NCI-H2029 treated with DMSO at 0.1 percent for 48 hours (cell line): ENCODE data around the gene TRAF5.
"Not testable (repeated sequence)": the region's sequence is repeated elsewhere in the genome, so short reads cannot be mapped to it uniquely, and the experiment has no call there.

Experiments used
- DNase-seq: peaks from one replicate; lab custom pipeline; 2025; lab: John Stamatoyannopoulos, UW

TRAF5 gene

DNA sequence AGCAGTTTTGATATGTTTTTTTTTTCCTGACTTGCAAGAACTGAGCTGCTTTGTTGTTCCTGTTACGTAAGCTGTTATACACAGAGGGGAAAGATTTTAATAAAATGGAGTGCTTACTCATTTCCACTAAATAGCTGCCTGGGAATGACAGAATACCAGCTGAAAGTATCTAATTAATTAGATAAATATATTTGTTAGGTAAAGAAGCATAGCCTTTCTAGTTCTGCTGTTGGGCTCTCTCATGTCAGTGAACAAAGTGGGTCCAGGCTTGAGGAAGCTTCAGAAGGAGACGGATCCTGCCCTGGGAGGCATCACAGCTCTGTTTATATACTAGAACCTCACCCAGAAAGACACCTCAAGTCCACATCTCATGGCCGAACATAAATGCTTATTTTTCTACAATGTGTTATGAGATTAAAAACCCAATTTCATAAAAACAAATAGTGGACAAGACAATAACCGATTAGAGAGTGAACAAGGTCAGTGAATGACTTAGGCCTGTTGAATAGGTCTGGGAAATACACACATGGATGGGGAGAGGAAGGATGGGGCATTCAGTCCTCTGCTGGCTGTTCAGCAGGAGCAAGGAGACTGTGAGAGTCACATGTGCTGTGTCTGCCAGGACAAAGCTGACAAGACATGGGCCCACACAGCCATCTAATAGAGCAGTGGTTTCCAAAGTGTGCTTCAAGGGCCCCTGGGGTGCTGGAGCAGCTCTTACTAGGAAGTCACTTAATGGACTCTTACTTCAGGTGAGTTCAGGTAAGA, 20.6 kb downstream of the TRAF5 start:
- no peak for DNase-seq

DNA sequence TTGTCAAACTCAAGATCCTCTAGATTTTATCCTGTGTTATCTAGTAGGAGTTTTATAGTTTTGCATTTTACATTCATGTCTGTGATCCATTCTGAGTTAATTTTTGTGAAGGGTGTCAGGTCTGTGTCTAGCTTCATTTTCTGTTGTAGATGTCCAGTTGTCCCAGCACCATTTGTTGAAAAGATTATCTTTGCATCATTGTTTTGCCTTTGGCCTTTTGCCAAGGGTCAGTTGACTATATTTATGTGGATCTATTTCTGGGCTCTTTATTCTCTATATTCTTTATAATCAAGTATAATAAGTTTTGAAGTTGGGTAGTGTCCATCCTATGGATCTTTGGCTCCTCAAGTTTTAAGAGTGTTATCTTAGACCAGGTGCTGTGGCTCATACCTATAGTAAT, 21.9 kb downstream of the TRAF5 start:
- no peak for DNase-seq

DNA sequence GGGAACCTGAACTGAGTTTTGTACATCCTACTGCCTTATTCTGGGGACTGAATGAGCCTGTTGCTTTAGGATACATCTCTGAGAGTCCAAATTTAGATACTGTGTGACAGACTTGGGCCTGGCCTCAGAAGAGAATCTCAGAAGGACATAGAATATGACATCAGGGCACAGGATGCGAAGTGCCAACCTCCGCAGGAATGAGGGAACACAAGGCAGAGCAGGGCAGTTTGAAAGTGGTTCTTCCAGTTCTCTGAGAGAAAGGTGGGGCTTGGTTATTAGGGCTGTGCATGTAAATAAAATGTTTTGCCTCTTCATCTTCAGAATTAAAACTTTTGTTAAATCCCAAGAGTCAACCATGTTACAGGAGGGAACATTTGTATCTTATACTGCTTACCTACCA, 23.1 kb downstream of the TRAF5 start:
- no peak for DNase-seq

DNA sequence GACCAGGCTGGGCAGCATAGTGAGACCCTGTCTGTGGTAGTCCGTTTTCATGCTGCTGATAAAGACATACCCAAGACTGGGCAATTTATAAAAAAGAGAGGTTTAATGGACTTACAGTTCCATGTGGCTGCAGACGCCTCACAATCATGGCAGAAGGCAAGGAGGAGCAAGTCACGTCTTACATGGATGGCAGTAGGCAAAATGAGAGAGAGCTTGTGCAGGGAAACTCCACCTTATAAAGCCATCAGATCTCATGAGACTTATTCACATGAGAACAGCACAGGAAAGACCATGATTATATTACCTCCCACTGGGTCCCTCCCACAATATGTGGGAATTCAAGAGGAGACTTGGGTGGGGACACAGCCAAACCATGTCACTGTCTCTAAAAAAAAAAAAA, 25.4 kb downstream of the TRAF5 start:
- DNase-seq: not testable (repeated sequence)

DNA sequence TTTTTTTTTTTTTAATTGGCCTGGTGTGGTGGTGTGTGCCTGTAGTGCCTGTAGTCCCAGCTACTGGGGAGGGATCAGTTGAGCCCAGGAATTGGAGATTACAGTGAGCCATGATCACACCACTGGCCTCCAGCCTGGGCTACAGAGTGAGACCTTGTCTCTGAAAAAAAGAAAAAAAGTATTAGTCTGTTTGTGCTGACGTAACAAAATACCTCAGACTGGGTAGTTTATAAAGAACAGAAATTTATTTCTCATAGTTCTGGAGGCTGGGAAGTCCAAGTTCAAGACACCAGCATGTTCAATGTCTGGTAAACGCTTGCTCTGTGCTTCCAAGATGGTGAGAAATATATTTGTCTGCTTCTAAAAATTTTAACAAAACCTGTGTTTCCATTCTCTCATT, 25.8 kb downstream of the TRAF5 start:
- no peak for DNase-seq

DNA sequence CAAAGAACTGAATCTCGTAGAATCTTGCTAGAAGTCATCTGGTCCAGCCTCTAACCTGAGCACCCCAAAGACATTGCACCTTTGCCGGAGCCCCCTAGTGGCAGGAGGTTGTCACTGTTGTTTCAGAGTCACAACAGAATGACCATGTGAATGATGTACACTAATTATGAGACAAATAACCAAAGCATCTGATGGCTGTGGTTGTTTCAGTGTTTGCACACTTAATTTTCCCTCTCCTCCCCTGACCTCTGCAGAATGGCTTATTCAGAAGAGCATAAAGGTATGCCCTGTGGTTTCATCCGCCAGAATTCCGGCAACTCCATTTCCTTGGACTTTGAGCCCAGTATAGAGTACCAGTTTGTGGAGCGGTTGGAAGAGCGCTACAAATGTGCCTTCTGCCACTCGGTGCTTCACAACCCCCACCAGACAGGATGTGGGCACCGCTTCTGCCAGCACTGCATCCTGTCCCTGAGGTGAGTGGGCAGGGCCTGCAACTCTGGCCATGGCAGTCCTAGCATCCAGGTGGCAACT, 26.4 kb downstream of the TRAF5 start:
- DNase-seq: no peak

DNA sequence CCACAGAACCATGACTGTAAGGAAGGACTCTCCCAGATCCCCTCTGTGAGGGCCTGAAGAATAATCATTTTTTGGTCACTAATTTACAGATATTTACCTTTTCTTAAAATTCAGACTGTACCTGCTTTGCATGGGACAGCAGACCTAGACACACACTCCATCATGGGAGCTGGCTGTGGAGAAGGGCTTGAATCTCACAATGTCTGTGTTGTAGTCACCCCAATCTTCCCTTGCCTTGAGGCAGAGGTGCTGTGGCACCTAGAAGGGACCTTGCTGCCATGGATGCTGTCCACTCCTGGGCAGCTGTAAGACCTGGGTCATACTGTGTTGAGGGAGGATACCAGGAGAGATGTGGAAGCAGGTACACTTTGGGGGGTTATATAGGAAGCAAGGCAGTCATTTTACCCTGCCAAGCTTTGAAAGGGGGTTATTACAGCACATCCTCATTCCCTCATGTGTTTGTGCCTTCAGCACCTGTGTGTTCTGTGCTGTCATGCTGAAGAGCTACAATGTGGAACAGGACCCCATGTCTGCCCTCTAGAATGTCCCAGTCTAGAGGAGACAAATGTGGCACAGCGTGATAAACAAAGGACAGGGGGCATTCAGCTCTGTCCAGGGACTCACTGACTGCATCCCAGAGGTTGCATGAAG, 27.1 kb downstream of the TRAF5 start:
- no peak for DNase-seq

DNA sequence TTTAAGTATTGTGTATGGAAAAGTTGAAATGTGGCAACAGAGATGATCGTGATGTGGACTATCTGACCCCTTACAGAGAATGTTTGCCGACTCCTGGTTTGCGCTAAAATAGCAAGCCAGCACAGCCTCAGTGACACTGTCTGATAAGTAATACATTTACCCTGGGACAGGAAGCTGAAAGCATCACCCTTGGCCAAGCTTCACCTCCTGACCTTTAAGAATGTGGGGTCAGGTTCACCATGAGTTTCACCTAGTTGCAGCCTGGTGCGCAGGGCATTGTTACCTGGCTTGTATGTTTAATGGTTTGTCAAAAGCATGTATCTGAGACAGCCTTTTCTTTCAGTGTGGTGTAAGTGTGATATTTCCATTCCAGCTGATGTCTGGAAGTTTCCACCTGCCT, 29.2 kb downstream of the TRAF5 start:
- no peak for DNase-seq

DNA sequence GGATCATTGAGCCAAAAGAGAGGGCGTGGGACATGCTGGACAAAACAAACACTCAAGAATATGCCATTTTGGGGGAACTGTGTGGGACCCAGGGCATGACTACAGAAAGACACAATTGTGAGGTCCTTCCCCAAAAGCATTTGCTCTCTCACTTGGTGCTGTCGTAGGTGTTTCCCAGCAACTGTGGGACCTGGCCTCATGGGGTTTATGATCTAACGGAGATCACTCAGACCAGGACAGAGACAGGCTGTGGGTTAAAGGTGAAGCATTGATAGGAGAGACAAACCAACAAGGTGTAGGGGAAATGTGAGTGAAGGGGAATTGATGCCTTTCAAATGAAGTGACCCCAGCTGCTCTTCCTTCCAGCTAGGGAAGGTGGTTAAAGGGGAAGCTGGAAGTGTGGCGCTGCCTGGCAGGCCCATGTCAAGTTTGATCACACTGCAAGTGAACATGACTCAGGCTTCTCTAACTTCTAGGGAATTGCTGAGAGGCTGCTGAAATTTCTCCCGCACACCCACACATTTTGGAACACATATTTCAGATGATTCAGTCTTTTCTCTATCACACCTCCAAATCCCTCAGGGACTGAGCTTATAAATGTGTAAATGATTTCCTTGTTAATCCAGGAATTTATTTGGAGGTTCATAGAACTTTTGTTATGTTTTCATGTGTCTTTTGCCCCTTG, 30.2 kb downstream of the TRAF5 start:
- no peak for DNase-seq

DNA sequence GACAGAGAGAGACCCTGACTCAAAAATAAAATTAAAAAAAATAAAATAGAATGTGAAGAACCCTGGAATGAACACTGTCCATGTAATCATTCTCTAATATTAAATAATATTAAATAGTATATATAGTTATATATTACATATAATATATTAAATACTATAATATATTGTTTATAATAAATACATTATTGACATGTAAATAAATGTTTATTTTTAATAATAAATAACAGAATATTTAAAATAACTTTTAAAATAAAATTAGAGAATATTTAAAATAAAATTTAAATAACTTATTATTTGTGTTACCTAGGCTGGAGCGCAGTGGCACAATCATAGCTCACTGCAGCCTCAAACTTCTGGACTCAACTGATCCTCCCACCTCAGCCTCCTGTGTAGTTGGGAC, 32.1 kb downstream of the TRAF5 start:
- no peak for DNase-seq

DNA sequence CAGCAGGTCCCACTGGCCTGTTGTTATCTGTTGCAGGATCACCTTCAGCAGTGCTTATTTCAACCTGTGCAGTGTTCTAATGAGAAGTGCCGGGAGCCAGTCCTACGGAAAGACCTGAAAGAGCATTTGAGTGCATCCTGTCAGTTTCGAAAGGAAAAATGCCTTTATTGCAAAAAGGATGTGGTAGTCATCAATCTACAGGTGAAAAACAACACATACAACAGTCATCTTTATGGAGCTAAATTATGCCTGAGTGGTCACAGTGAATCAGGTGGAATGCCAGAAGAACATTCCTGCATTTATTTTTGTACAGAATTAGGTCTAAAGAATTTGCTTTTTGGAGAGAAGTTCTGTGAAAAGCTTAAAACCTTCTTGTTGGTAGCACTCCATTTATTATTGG, 33.2 kb downstream of the TRAF5 start:
- DNase-seq: no peak

DNA sequence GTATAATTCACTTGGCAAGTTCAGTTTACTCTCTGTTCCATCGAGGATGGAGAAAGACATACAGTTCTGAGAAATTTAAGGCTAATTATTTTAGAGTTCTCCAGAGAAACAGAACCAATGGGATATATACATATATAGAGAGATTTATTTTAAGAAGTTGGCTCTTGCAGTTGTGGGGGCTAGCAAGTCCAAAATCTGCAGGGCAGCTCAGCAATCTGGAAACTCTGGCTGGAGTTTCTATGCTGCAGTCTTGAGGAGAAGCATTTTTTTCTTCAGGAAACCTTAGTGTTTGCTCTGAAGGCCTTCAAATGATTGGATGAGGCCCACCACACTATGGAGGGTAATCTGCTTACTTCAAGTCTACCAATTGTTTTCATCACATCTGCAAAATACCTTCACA, 34.6 kb downstream of the TRAF5 start:
- no peak for DNase-seq

DNA sequence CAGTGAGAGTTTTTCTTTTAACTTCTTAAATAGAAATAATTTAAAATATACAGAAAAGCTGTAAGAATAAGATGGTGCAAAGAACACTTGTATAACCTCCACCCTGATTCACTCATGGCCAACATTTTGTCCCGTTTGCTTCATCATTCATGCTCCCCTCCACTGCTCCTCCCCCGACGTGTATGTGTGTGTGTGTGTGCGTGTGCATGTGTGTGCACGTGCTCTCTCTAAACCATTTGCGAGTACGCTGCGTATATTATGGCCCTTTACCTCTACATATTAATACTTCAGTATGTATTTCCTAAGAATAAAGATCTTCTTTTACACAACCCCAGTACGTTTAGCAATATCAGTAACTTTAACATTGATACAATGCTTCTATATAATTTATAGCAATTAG, 43.0 kb downstream of the TRAF5 start:
- no peak for DNase-seq

DNA sequence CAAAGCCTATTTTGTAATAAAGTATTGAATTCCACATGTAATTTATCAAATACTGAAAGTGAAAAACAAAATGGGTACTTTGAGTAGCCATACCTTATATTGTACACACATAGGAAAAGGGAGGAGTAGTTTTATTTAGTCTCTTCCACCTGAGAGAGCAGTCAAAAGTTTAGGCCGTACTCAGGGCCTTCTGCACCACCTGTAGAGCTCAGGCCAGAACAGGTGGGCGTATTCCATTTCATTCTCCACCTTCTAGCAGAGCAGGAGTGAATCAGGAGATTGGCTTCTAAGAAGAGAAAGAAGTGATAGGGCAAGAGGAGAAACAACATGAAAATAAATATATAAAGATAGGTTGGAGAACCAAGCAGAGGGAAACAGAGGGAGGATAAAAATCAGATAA, 44.0 kb downstream of the TRAF5 start:
- DNase-seq: no peak

DNA sequence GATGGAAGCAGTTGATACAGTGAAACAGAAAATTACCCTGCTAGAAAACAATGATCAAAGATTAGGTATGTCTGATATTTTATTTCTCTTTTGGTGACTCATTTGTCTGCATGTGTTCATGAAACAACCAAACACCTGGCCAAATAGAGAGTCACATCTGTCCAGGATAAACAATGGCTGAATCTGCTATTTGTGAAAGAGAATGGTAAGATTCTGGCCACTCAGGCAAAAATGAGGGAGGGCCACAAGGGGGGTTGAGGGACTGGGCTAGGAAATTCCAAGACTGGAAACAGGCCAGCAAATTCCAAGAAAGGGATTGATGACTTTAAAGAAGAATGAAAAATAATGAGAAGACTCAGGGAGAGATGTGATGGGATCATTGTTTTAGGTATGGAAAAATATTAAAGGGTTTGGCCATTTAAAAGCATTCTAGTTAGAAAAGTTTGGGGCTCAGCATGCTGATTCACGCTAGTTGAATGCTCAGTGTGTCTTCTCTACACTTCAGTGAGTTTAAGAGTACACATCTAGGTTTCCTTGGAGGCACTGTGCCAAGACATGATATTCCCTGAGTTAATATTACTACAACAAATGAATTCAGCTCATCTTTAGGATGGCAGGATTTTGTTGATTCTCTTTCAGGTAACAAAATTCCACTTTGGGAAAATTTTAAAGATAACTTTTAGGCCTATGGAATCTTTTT, 44.9 kb downstream of the TRAF5 start:
- DNase-seq: no peak

DNA sequence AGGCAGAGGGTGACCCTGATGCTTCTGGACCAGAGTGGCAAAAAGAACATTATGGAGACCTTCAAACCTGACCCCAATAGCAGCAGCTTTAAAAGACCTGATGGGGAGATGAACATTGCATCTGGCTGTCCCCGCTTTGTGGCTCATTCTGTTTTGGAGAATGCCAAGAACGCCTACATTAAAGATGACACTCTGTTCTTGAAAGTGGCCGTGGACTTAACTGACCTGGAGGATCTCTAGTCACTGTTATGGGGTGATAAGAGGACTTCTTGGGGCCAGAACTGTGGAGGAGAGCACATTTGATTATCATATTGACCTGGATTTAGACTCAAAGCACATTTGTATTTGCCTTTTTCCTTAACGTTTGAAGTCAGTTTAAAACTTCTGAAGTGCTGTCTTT, 45.8 kb downstream of the TRAF5 start:
- DNase-seq: no peak

DNA sequence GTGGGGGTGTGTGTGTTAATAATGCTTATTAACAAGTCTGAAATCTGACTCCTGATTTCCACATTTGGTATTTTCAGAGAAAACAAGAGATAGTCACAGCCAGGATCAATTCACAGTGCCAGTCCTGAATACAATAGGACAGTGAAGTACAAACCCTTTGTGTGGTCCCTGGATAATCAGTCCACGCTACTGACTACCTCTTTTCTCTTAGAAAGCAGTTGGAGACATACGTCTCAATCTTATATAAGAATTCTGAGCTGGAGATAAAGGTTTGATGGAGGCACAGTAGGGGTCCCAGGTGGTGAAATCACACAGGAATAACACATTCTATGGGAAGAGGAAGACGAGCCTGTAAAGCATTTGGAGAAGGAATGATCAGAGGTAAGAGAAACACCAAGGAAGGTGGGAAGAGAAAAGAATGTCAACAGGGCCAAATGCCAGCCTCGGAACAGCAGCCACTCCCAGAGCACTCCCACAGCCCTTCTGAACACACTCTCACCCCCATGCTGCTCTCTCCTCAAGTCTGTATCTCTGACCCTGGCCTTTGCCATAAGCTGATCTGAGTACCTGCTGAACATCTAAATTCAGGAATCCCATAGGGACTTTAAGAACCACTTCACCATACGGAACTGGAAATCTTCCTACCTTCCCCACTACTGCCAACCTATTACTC, 48.6 kb downstream of the TRAF5 start:
- DNase-seq: no peak

DNA sequence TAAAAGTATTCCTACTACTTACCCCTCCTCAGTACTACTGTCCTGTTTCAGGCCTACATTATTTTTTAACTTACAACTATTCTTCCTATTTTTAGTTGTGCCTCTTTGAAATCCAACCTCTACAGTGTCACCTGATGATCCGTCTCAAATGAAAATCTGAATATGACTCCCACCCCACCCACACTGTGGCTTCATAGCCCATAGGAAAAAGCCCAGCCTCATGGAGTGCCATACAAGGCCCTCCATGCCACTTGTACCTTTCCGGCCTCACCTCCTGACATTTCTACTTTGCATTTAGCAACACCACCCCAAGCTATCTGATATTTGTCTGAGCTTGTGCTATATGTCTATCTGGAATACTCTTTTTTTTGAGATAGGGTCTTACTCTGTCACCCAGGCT, 49.3 kb downstream of the TRAF5 start:
- no peak for DNase-seq

DNA sequence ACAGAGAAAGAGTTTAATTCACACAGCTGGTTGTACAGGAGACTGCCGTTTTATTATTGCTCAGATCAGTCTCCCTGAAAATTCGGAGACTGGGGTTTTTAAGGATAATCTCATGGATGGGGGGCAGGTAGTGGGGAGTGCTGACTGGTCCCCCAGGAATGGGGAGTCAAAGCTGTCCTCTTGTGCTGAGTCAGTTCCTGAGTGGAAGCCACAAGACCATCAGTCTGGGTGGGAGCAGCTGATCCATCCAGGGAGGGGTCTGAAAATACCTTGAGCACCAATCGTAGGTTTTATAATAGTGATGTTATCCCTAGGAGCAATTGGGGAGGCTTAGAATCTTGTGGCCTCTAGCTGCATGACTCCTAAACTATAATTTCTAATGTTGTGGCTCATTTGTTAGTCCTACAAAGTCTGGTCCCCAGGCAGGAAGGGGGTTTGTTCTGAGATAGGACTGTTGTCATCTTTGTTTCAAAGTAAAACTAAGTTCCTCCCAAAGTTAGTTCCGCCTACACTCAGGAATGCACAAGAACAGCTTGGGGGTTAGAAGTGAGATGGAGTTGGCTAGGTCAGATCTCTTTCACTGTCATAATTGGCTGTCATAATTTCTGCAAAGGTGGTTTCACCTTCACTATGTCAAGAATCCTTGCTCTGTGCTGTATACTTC, 50.3 kb downstream of the TRAF5 start:
- DNase-seq: no peak

DNA sequence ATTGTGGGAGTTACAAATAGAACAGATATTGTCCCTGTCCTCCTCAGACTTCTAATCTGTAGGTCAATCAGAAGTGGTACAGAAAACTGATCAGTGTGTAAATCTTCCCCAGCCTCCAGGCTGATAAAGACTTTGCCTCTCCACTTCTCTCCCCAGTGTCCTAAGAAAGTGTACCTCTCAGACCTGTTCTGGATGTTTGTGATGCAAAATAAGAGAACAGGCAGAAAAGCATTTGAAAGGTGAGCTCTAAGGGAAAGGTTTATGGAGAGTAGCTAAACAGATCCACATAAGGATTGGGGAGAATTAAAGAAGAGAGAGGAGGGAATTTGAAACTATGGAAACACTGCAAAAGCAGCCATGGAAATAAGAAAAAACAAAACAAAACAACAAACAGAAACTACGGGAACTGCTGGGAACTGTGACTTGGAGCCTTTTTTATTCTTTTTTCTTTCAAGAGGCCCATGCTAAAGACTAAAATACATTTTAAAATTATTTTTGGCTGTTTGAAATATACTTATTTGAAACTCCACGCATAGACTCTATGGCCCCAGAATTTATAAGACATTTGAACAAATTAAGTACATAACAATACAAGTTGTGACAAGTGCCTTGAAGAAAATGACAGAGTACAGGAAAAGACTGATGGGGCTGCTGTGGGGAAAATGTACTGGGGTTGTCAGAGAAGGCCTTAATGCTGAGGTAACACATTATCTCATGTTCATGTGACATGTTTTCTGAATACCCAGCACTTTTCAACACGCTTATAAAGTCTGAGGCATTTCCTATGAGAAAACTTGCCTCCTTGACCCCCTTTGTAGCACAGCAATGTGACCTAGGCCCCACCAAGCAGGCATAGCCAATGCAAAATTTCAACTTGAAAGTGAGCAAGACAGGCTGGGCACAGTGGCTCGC, 51.2 kb downstream of the TRAF5 start:
- no peak for DNase-seq
